ENCODE results near the gene CD247. TPM values are rescaled to one million over a fixed set of nuclear protein-coding genes. Genes with fewer than 3 reads are reported as not detected.

Gene CD247
- total and polyA plus RNA-seq, 2 of the 4 experiments (the other 2 are of a cell fraction) = not detected

DNA sequence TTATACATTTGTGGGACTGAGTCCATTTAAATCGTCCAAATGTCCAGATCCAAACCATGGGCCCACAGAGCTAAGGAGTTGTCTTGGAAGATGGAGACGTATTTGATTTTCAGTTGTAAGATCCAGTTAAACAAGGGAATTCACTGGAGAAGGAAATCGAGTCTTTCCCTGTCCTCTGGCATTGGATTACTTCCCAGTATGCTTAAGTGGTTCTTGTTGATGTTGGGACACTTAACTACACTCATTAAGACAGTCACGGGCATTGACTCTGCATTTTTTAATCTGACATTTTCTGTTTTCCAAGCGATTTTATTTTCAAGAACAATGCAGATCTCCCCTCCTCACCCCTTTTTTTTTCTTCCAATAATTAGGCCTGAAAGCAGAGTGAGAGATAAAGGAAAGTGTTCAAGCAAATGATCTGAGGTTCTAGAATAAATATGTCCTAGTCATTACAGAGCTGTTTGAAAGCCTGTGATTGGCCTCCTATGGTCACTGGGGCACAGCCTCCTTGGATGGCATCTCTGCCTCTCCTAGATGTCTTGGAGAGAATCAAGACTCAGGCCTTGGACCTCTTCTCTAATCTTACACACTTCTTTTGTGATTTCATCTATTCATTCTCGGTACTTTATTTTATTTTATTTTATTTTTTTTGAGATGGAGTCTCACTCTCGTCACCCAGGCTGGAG, 48.9 kb downstream of the CD247 start:
- ChIA-PET CTCF (no interaction called here), POLR2A (ENCODE audit: unreplicated experiment) (no interaction called here)
- Histone ChIP-seq H4K5ac (ENCODE audit: low read depth, low read length) (no peak overlapping the region), H2AFZ (replicated peaks; ENCODE audit: low read length, poor library complexity) (no peak overlapping the region), H3K79me1 (ENCODE audit: low read depth in 1 of 2, low read length in 2 of 2) (no peaks in the 10 kb centered on the region), H2BK5ac (ENCODE audit: low read depth, low read length, poor library complexity, severe bottlenecking) (no peak overlapping the region), H3K27me3 (ENCODE audit: control insufficient read depth, insufficient read depth, low read length) (peaks cover 18% of the 10 kb centered on the region), H2AK5ac (ENCODE audit: low read depth, low read length) (no peak overlapping the region), H2BK120ac (ENCODE audit: low read depth, low read length) (no peak overlapping the region), H2BK20ac (ENCODE audit: low read depth, low read length) (no peak overlapping the region), H3K4me3 (ENCODE audit: insufficient read depth, low read depth, low read length) (no peak overlapping the region), H3K14ac (replicated peaks; ENCODE audit: low read depth, low read length) (no peak overlapping the region), H2BK15ac (ENCODE audit: low read depth, low read length) (no peak overlapping the region), H4K91ac (ENCODE audit: insufficient read depth, low read depth, low read length) (no peak overlapping the region), H3K9me3 (ENCODE audit: control insufficient read depth, insufficient read depth, low read length) (no peaks in the 10 kb centered on the region), H3K27ac (ENCODE audit: insufficient read depth, low read length) (no peak overlapping the region), H3K18ac (ENCODE audit: low read depth, low read length) (no peak overlapping the region), H3K9me1 (ENCODE audit: insufficient read depth, low read length) (no peaks in the 10 kb centered on the region), H3K4ac (ENCODE audit: low read depth, low read length) (no peak overlapping the region), H3K56ac (ENCODE audit: extremely low read depth, insufficient read depth, low read length) (no peak overlapping the region), H4K8ac (ENCODE audit: low read depth in 2 of 2, low read length in 2 of 2) (no peak overlapping the region), H3K36me3 (ENCODE audit: control insufficient read depth, insufficient read depth, low read length) (no peaks in the 10 kb centered on the region), H3K9ac (ENCODE audit: low read depth, low read length) (no peak overlapping the region), H3K4me1 (ENCODE audit: control insufficient read depth, insufficient read depth, low read length) (no peaks in the 10 kb centered on the region; the same call in 1 of the 2 replicates), H3K23ac (ENCODE audit: low read depth, low read length) (no peak overlapping the region), H2AK9ac (replicated peaks; ENCODE audit: low read depth, low read length, poor library complexity) (no peak overlapping the region), H3K4me2 (ENCODE audit: low read depth, low read length) (no peak overlapping the region), H4K20me1 (ENCODE audit: insufficient read depth, low read length) (no peaks in the 10 kb centered on the region)
- ATAC-seq (ENCODE audit: low read depth) (no peak), DNase-seq (no peak)
- no CpG with 5 or more reads among the region's 7 CpGs for WGBS, 2 experiments (ENCODE audit: extremely low coverage in 2 of 2, insufficient read length in 1 of 2)
- intact Hi-C loops (cut with micrococcal nuclease) (no loop called here), dilution Hi-C loops (cut with HindIII; ENCODE audit: low sequenced_read_pairs, unreplicated experiment) (no loop called here), in situ Hi-C loops (cut with MboI; ENCODE audit: low sequenced_read_pairs) (no loop called here)
- BruUV-seq (replicated peaks) = no TSS peak
- TF ChIP-seq RAD21 (IDR thresholded peaks at IDR 0.05; ENCODE audit: low read length) (no peak), POLR2A (IDR thresholded peaks at IDR 0.05; ENCODE audit: low read depth, low read length) (no peak), BHLHE40 (IDR thresholded peaks at IDR 0.05; ENCODE audit: low read depth, low read length) (no peak), FOS (IDR thresholded peaks at IDR 0.05; ENCODE audit: low read depth, low read length) (no peak), RFX5 (IDR thresholded peaks at IDR 0.05; ENCODE audit: low read depth, low read length) (no peak), RCOR1 (IDR thresholded peaks at IDR 0.05; ENCODE audit: insufficient replicate concordance, low read length) (no peak), SMC3 (IDR thresholded peaks at IDR 0.05; ENCODE audit: low read depth, low read length) (no peak), MAZ (IDR thresholded peaks at IDR 0.05; ENCODE audit: borderline replicate concordance, low read depth, low read length) (no peak), CEBPB (IDR thresholded peaks at IDR 0.05; ENCODE audit: low read depth, low read length) (no peak), NFE2L2 (IDR thresholded peaks at IDR 0.05; ENCODE audit: low read depth, low read length) (no peak), CHD1 (IDR thresholded peaks at IDR 0.05; ENCODE audit: low read depth, low read length) (no peak), MAFK (IDR thresholded peaks at IDR 0.05; ENCODE audit: low read depth, low read length) (no peak)
- TF ChIP-seq, protein P1, sequence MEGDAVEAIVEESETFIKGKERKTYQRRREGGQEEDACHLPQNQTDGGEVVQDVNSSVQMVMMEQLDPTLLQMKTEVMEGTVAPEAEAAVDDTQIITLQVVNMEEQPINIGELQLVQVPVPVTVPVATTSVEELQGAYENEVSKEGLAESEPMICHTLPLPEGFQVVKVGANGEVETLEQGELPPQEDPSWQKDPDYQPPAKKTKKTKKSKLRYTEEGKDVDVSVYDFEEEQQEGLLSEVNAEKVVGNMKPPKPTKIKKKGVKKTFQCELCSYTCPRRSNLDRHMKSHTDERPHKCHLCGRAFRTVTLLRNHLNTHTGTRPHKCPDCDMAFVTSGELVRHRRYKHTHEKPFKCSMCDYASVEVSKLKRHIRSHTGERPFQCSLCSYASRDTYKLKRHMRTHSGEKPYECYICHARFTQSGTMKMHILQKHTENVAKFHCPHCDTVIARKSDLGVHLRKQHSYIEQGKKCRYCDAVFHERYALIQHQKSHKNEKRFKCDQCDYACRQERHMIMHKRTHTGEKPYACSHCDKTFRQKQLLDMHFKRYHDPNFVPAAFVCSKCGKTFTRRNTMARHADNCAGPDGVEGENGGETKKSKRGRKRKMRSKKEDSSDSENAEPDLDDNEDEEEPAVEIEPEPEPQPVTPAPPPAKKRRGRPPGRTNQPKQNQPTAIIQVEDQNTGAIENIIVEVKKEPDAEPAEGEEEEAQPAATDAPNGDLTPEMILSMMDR (conservative IDR thresholded peaks at IDR 0.05; ENCODE audit: low read depth, low read length) = no peak
- TF ChIP-seq, protein P2, sequence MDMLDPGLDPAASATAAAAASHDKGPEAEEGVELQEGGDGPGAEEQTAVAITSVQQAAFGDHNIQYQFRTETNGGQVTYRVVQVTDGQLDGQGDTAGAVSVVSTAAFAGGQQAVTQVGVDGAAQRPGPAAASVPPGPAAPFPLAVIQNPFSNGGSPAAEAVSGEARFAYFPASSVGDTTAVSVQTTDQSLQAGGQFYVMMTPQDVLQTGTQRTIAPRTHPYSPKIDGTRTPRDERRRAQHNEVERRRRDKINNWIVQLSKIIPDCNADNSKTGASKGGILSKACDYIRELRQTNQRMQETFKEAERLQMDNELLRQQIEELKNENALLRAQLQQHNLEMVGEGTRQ (IDR thresholded peaks at IDR 0.05; ENCODE audit: low read depth, low read length) = no peak
- TF ChIP-seq, protein P3, sequence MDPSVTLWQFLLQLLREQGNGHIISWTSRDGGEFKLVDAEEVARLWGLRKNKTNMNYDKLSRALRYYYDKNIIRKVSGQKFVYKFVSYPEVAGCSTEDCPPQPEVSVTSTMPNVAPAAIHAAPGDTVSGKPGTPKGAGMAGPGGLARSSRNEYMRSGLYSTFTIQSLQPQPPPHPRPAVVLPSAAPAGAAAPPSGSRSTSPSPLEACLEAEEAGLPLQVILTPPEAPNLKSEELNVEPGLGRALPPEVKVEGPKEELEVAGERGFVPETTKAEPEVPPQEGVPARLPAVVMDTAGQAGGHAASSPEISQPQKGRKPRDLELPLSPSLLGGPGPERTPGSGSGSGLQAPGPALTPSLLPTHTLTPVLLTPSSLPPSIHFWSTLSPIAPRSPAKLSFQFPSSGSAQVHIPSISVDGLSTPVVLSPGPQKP (IDR thresholded peaks at IDR 0.05; ENCODE audit: borderline replicate concordance, low read depth, low read length) = no peak
